ENCODE results near the gene CCDC146.

GRCh38 chr7:77310982-77311381 lies 188.6 kb downstream of the CCDC146 start:
- no peak for TF ChIP-seq POLR2AphosphoS5 (IDR thresholded peaks at IDR 0.05)
- TF ChIP-seq, protein P1, sequence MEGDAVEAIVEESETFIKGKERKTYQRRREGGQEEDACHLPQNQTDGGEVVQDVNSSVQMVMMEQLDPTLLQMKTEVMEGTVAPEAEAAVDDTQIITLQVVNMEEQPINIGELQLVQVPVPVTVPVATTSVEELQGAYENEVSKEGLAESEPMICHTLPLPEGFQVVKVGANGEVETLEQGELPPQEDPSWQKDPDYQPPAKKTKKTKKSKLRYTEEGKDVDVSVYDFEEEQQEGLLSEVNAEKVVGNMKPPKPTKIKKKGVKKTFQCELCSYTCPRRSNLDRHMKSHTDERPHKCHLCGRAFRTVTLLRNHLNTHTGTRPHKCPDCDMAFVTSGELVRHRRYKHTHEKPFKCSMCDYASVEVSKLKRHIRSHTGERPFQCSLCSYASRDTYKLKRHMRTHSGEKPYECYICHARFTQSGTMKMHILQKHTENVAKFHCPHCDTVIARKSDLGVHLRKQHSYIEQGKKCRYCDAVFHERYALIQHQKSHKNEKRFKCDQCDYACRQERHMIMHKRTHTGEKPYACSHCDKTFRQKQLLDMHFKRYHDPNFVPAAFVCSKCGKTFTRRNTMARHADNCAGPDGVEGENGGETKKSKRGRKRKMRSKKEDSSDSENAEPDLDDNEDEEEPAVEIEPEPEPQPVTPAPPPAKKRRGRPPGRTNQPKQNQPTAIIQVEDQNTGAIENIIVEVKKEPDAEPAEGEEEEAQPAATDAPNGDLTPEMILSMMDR (IDR thresholded peaks at IDR 0.05), result no peak
- TF ChIP-seq POLR2A (IDR thresholded peaks at IDR 0.05), result no peak
- no peak for TF ChIP-seq EP300 (IDR thresholded peaks at IDR 0.05)

Data from suprapubic skin (tissue), 4 donors.